Measurements from ENCODE around the gene OR2A42. TPM values are rescaled to one million over a fixed set of nuclear protein-coding genes. Genes with fewer than 3 reads are reported as not detected.
A peak's percentile ranks its signal among the peaks of the same experiment; 100 is the strongest.
"Not testable (repeated sequence)": the region's sequence is repeated elsewhere in the genome, so short reads cannot be mapped to it uniquely, and the experiment has no call there.

OR2A42 gene
- polyA plus RNA-seq, 4 donors, result 0.53 to 2.0 (median 1.5) TPM

DNA sequence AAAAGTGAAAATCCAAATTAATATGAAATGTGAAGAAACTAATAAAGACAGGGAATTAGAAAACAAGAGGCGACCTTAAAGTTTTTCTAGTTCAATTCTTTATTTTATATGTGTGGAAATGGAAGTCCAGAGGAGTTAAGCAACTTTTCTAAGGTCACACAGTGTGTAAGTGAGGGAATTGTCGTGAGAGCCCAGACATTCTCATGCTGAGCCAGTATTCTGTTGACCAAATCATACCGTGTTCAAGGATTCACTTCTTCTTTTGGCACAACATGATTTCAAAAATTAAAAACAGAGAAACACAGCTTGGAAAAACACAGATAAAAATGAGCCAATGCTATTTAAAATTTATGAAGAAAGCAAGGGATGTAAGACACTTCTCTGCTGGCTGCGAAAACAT, 12.5 kb downstream of the OR2A42 start:
- not testable (repeated sequence) for DNase-seq (ENCODE audit: low read depth in 4 of 4, low spot score in 3 of 4)

DNA sequence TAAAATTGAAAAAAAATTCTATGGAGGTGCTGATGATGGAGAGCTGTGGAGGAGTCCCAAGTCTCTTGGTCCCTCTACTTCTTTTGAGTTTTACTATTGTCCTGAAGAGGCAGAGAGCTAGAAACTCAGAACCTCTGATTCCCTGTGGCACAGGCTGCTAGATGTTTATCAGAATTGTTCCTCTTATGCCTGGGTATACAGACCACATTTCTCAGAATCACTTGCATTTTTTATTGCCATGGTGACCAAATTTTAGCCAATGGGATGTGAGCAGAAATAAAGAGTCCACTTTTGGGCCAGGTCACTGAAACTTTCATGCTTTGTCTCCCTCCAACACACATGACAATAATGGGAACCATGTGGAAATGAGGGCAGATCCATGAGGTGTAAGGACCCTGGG, 15.7 kb downstream of the OR2A42 start:
- DNase-seq (ENCODE audit: low read depth in 4 of 4, low spot score in 3 of 4), result not testable (repeated sequence)

DNA sequence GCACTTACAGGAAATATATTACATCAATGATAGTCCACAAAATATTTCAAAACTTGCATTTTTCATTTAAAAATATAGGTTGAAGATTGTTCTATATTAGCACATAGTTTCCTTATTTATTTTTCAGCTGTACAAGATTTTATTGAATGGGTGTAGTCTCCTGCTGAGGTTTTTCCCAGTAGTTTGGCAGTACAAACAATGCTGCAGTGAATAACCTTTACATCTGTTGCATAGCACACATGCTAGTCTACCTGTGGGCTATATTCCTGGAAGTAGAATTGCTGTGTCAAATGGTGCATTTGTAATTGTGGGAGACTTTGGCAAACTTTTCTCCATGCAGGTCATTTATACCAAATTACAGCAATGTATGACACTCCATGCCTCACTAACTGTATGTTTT, 18.9 kb downstream of the OR2A42 start:
- DNase-seq (ENCODE audit: low read depth in 4 of 4, low spot score in 3 of 4), result not testable (repeated sequence)

DNA sequence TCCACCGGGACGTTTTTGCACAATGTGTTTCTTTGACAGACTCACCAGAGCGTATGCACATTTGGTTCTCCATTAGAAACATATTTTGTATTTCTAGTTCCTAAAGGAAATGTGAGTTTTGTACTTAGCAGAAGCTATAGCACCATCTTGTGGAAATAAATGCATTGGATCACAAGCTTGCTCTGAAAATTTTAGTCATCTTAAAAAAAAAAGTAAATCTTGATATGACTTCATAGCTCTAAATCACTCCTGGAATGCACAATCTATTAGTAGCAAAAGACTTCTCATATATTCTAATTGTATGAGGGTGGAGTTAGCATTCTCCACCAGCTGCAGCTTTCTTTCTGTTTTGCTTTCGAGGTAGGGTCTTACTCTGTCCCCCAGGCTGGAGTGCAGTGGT, 20.3 kb downstream of the OR2A42 start:
- not testable (repeated sequence) for DNase-seq (ENCODE audit: low read depth in 4 of 4, low spot score in 3 of 4)

DNA sequence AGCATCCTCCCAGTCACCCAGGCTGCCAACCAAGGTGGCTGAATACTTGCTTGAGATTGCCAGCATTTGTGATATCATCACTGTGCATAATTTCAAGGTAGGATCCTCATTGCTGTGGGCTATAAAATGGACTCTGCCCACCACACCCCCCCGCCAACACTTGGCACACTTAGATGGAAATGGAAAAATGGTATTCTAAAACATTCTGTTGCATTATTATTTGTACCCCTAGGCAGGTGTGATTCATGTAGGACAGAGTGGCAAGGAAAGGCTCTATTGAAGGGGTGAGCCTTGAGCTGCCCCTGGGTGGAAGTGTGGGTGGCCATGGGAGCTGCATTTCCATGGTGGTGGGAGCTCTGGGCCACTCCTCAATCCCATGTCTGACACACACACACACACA, 20.8 kb downstream of the OR2A42 start:
- DNase-seq (ENCODE audit: low read depth in 4 of 4, low spot score in 3 of 4), result not testable (repeated sequence)

DNA sequence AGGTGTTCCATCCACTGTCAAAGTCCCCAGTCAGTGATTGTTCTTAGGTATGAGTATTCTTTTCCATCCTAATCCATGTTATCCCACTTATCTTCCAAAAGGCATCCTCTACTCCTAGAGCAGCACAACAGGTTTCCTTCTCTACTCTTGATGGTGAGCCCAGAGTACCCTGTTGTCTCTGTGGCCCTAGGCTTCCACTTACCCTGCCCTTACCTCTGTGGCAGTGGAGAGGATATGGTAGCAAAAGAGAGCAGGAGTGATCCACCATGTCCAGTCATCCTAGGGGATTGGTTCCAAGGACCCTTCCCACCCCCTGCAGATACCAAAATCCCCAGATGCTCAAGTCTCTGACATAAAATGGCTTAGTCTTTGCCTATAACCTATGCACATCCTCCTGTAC, 22.2 kb downstream of the OR2A42 start:
- DNase-seq (ENCODE audit: low read depth in 4 of 4, low spot score in 3 of 4), result not testable (repeated sequence)

DNA sequence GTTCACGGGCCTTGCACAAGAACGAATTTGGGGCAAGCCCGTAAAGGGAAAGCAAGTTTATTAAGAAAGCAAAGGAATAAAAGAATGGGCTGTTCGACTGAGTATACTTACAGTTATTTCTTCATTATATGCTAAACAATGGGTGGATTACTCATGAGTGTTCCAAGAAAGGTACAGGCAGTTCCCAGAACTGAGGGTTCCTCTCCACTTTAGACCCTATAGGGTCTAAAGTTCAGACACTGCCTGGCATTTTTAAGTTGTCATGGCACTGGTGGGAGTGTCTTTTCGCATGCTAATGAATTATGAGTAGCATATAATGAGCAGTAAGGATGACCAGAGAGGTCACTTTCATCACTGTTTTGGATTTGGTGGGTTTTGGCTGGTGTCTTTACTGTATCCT, 34.1 kb downstream of the OR2A42 start:
- not testable (repeated sequence) for DNase-seq (ENCODE audit: low read depth in 4 of 4, low spot score in 3 of 4)

GRCh38 chr7:144203086-144203485, 36.3 kb downstream of the OR2A42 start:
- not testable (repeated sequence) for DNase-seq (ENCODE audit: low read depth in 4 of 4, low spot score in 3 of 4)

DNA sequence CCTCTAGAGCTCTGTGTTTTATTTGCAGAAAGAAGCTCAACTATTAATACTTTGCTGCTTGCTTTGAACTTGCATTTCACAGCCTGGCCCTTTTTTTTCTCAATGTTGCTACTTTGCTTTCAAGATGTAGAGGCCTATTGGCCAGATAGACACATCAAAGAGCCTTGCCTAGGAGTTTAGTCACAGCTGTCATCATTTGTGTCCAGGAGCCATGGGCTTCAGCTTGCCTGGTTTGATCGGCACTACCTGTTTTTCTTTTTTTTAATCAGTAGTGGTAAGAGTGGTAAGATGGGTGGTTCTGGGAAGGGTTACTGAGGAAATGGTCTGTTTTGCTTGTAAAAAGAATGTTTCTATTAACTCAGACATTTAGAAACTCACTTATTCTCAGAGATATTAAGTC, 37.4 kb downstream of the OR2A42 start:
- DNase-seq (ENCODE audit: low read depth in 4 of 4, low spot score in 3 of 4), result not testable (repeated sequence)

DNA sequence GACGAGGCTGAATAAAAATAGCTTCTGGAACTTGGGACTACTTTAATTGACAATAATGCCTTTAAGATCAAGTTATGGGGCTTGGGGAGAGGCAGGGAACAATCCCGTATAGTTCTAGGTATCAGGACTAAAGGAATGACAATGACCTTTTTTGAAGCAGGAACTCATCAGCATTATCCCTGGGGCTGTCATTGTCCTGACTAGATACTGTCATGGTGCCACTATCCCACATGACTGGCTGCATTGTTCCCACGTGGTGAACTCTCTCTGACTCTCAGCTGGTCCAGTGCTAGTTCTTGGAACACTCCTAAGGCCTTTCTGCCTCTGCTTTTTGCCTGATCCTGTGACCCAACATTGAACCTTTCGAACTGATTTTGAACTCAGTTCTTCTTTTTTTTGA, 40.5 kb downstream of the OR2A42 start:
- DNase-seq (ENCODE audit: low read depth in 4 of 4, low spot score in 3 of 4), result not testable (repeated sequence)

DNA sequence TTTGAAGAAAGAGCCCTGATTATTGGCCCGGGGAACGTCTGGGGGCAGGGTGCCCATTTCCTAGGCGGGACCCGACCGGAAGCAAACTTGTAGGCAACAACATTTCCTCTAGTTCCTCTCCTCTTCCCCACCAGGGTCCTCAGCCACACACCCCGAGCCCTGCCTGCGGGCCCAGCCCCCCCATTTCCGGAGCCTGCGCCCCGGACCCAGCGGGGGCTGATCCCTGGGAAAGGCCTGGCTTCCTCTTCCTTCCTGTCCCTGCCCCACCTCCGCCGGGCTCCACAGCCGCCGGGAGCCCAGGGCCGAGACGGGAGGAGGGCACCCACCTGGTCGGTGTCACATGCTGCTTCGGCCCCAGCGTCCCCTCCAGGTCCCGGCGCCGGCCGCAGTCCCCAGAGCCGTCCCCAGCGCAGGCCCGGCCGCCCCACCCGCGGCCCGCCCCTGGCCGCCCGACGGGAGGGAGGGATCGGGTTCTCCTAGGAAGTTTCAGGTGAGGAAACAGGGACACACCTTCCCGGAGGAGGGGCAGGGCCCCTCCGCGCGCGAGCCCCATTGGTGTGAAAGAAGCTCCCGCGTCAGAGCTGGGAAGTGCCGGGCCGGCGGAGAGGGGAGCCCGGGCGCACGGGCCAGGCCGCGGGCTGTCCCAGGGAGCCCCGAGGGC, 44.1 kb downstream of the OR2A42 start, which contains the start of gene ARHGEF35:
TSS of gene ARHGEF35 (minus strand) at position 622 of the 661 bp plus-strand sequence. CDS start 7,450 bp downstream, outside the sequence.
- not testable (repeated sequence) for DNase-seq (ENCODE audit: low read depth in 4 of 4, low spot score in 3 of 4)

DNA sequence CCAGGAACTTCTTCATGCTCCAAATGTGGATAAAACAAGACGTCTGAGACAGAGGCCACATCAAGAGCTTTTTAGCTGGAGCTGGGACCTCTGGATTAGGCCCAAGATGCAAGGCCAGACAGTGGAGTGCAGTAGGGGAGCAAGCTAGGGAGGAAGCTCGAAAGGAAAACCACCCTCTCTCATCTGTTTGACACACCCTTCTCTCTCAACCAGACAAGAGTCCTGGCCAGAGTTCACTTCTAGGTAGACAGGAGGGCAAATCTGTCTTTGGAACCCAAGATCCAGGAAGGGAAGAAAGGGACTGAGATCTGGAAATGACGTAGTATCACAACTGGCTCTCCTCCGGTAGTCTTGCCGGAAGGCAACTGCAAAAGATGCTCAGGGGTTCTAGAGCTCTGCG, 45.0 kb downstream of the OR2A42 start:
- not testable (repeated sequence) for DNase-seq (ENCODE audit: low read depth in 4 of 4, low spot score in 3 of 4)

DNA sequence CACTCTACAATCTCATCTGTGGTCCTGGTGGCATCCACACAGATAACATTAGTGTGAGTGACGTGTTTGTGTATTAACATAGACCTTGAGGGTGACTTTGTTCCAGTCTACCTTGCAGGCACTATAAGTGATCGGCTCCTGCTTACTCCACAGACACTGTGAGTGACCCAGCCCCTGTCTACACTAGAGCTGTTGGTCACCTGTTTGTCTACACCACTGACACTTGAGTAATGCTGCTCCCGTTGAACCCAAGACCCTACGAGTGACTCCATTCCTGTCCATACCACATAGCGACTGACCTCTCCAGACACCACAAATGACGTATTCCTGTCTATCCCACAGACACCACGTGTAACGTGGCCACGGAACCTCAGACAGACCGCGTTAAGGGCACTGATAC, 45.6 kb downstream of the OR2A42 start:
- DNase-seq (ENCODE audit: low read depth in 4 of 4, low spot score in 3 of 4), result not testable (repeated sequence)

DNA sequence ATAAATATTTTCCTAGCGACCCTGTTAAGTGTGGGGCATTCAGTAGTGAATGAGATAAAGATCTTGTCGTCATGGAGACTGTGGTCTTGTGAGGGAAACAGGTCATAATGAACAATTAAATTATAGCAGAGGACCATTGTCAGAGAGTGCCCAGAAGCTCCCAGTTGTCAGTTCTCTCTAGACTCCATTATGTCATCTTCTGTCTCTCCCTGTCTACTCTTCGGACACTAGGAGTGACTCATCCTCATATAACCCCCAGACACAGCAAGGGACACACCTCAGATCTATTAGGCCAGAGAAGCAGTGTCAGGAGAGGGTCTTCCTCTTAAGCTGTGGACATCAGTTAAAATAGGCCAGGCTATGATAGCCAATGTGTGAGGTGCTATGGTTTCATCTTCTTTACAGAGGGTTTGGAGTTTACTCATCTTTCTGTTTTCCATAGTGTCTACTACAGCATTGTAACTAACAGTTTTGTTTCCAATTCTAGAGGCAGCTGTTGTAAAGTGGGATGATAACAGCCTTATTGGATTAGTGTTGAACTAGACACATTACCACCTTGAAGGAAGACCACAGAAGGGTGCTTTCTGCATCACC, 50.7 kb downstream of the OR2A42 start:
- DNase-seq (ENCODE audit: low read depth in 4 of 4, low spot score in 3 of 4), result not testable (repeated sequence)

DNA sequence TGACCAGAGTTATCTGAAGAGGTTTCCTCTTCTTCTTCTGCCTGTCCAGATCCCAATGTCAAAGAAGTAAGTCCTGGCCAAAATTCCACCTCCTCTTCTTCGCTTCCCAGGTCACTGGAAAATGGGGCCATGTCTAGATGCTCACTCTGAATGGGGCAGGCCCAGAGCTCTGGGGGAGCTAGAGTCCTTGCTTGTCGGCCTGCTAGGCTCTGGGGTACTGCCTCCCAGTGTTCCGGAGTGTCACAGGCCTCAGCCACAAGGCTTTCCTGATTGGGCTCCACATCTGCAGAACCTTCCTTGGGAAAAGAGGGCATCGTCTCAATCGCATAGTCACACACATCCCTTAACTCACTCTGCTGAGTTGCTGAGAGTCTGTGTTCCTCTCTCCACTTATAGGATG, 51.6 kb downstream of the OR2A42 start:
- not testable (repeated sequence) for DNase-seq (ENCODE audit: low read depth in 4 of 4, low spot score in 3 of 4)

DNA sequence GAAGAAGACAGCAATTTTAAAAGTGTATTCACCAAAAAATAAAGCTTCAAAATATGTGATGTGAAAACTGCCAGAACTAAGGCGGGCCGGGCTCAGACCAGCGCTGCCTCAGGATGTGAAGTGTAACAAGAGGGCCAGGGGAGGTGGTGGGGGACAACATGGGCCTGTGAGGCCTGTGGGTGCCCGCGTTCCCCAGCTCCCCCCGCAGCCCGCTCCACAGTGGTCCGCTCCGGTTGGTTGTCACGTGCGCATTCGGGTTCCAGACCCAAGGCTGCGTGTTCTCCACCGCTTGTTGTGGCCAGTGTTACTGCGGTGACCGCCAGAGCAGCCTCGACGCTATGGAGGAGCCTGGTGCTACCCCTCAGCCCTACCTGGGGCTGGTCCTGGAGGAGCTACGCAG, 56.2 kb downstream of the OR2A42 start, which contains the start of gene CTAGE4:
TSS of gene CTAGE4 (plus strand) at position 301 of the 400 bp plus-strand sequence. CDS start at position 339, 38 bp downstream.
- not testable (repeated sequence) for DNase-seq (ENCODE audit: low read depth in 4 of 4, low spot score in 3 of 4)

DNA sequence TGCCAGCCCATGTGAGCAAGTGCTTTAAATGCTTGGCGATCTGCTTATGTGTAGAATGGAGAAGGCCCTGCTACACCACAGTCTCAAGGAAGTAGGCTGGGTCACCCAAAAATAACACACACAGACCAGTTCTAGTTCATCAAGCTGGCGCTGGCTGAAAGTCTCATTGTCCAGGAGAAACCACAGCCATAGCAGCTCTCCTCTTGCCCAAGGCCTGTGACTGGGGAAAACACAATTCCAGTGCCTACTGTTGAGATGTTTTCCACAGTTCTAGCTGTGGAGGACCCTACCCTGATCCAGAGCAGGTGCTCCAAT, 60.3 kb downstream of the OR2A42 start:
- DNase-seq (ENCODE audit: low read depth in 4 of 4, low spot score in 3 of 4), result not testable (repeated sequence)

DNA sequence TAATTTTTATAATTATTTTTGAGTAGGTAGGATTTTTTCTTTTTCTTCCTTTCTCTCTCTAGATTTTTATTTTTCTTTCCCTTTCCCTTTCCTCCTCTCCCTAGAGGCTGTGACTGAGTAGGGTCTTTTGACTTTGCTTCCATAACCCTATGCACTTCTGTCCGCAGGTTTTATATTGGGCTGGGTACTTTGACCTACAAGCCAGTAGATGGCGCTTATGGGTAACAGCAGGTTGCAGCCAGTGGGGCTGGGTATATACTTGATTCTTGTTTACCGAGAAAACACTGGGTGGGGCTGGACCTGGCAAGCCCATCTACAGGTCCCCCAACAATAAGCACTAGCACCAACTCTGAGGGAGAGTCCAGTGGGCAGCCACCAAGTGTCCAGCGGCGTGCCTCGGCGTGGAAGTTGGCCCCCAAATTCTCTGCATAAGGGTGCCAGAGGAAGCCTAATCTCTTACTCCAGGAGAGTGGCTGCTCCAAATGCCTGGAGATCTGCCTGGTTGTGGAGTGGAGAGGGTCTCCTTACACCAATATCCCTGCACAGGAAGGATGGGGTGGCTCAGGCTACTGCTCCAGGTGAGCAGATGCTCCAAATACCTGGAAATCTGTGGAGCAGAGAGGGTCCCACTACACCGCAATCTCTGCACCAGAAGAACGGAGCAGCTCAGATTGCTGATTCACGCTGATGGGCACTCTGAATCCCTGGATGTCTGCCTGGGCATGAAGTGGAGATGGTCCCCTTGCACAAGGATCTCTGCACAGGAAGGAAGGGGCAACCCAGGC, 60.8 kb downstream of the OR2A42 start:
- DNase-seq (ENCODE audit: low read depth in 4 of 4, low spot score in 3 of 4), result peak in 2 of 4 donors; percentile 1 to 2
